GM12878 (cell line): ENCODE results near the gene UTS2. TPM values are rescaled to one million over a fixed set of nuclear protein-coding genes. Genes with fewer than 3 reads are reported as not detected.

Experiments
- ATAC-seq: fragments of 200-7000 bp; cut with Tn5 transposase; 3 replicates; pipeline ENCODE4 v1.9.1; 2020; ENCODE audit warnings: mild to moderate bottlenecking, moderate library complexity
- BruUV-seq: library from RNA; stranded (reverse); fragments of 400-500 nt; replicated peaks from 2 replicates; lab custom pipeline; 2021; lab: Mats Ljungman, UMichigan
- CTCF ChIA-PET: fragments of 300-600 bp; sonication (Branson Sonifier 250); formaldehyde crosslinking; extraction: SDS; loops from one replicate; lab custom pipeline; 2021; ENCODE audit warnings: inconsistent platforms; lab: Yijun Ruan, JAX
- POLR2A ChIA-PET: fragments of 350-600 bp; formaldehyde crosslinking; extraction: SDS; loops from one replicate; lab custom pipeline; 2021; ENCODE audit warnings: inconsistent platforms; lab: Charles Lee
- RAD21 ChIA-PET: fragments of 300-600 bp; sonication (Branson Sonifier 250); formaldehyde crosslinking; loops from one replicate; lab custom pipeline; 2023; ENCODE audit warnings: antibody characterized with exemption; ENCODE audit not compliant: unreplicated experiment; lab: Charles Lee
- SMC1A ChIA-PET: fragments of 300-600 bp; sonication (Branson Sonifier 250); formaldehyde crosslinking; loops from one replicate; lab custom pipeline; 2023; ENCODE audit not compliant: unreplicated experiment, uncharacterized antibody; lab: Charles Lee
- DNase-seq: peaks from one replicate; pipeline ENCODE4 v3.0.0-alpha.2; 2011; ENCODE audit warnings: low read depth, low spot score
- FAIRE-seq: peaks from 3 replicates; lab custom pipeline; 2011; peaks lifted over from hg19 to GRCh38; lab: Jason Lieb, UNC
- H2AFZ ChIP-seq: 2 replicates; pipeline ENCODE4 v1.6.0; 2011; ENCODE audit warnings: low read depth, low read length, control low read depth; ENCODE audit not compliant: control insufficient read depth
- H3K27ac ChIP-seq: 2 replicates; pipeline ENCODE4 v1.5.1; 2011; ENCODE audit warnings: control low read depth; ENCODE audit not compliant: control insufficient read depth, insufficient read depth
- H3K27me3 ChIP-seq, 2 experiments: replicated peaks in 1 of 2; 2 replicates each; pipeline versions ENCODE4 v1.6.0 to v1.6.1; 2011; ENCODE audit warnings: low read length in 1 of 2; ENCODE audit not compliant: control insufficient read depth in 2 of 2, insufficient read depth in 2 of 2
- H3K36me3 ChIP-seq, 2 experiments: 2 replicates each; pipeline ENCODE4 v1.5.1; 2011; ENCODE audit warnings: low read length in 1 of 2; ENCODE audit not compliant: control insufficient read depth in 2 of 2, insufficient read depth in 2 of 2
- H3K4me1 ChIP-seq: 2 replicates; pipeline ENCODE4 v1.6.1; 2011; ENCODE audit warnings: mild to moderate bottlenecking, low read length, moderate library complexity, mixed read lengths; ENCODE audit not compliant: control insufficient read depth, insufficient read depth
- H3K4me2 ChIP-seq: 2 replicates; pipeline ENCODE4 v1.6.0; 2011; ENCODE audit warnings: control low read depth; ENCODE audit not compliant: control insufficient read depth, insufficient read depth
- H3K4me3 ChIP-seq: fragments of 200-600 bp; sonication (generic); 2 replicates; pipeline ENCODE4 v1.5.1; 2016
- H3K79me2 ChIP-seq: 2 replicates; pipeline ENCODE4 v1.6.0; 2011; ENCODE audit warnings: low read length; ENCODE audit not compliant: control insufficient read depth, insufficient read depth
- H3K9ac ChIP-seq: 2 replicates; pipeline ENCODE4 v1.8.0; 2011; ENCODE audit warnings: low read length, control low read depth, mixed read lengths; ENCODE audit not compliant: control insufficient read depth, insufficient read depth
- H3K9me3 ChIP-seq: replicated peaks from 3 replicates; pipeline ENCODE4 v1.5.1; 2011; ENCODE audit warnings: mild to moderate bottlenecking, low read length; ENCODE audit not compliant: control insufficient read depth, insufficient read depth
- H4K20me1 ChIP-seq: 2 replicates; pipeline ENCODE4 v1.6.0; 2011; ENCODE audit not compliant: control insufficient read depth, insufficient read depth
- IKZF1 ChIP-seq: fragments of 450-650 bp; conservative IDR thresholded peaks from 2 replicates; pipeline ENCODE4 v1.6.1; 2017; ENCODE audit warnings: antibody characterized with exemption, mild to moderate bottlenecking
- TCF12 ChIP-seq: IDR thresholded peaks from 2 replicates; pipeline ENCODE4 v1.6.1; 2011; ENCODE audit warnings: low read depth, mild to moderate bottlenecking, low read length
- WGBS: methylation state at CpG from one replicate; pipeline ENCODE4 v1.1.6; 2016; ENCODE audit warnings: low lambda C conversion rate; ENCODE audit not compliant: insufficient replicate concordance, insufficient coverage; ENCODE audit errors: missing lambda C conversion rate; 5-methylcytosine and 5-hydroxymethylcytosine counted together
- in situ Hi-C: fragments of 300-500 bp; cut with MboI; formaldehyde crosslinking; loops from 9 replicates; pipeline ENCODE4 v1.14.3; 2018; ENCODE audit warnings: mixed read lengths
- intact Hi-C: fragments of 100-400 bp; cut with micrococcal nuclease; formaldehyde crosslinking; loops from one replicate; pipeline ENCODE4 v1.14.2; 2022; ENCODE audit not compliant: unreplicated experiment
- polyA plus RNA-seq, 11 experiments: library from polyadenylated mRNA; depleted of rRNA in 4 of 11; unstranded in 6 of 11; stranded (reverse) in 5 of 11; fragments of >200 nt; fragmentation: Nextera tagmentation in 4 of 11; fragmentation: Illumina TruSeq in 1 of 11; extraction: Ambion mirVana in 4 of 11; extraction: Trizol in 1 of 11; gene quantifications; 1 replicate in 1 of 11; 2 replicates in 10 of 11; pipeline versions ENCODE4 v1.2.1 to v1.2.3, GENCODE V29; 2011 to 2016; ENCODE audit warnings: inconsistent platforms in 2 of 11, missing spikeins in 2 of 11, low read depth in 1 of 11
- total RNA-seq, 4 experiments: library from RNA; depleted of rRNA in 3 of 4; stranded (reverse); fragments of >200 nt in 3 of 4; fragmentation: Illumina TruSeq in 1 of 4; extraction: Trizol in 1 of 4; gene quantifications; 2 replicates each; pipeline versions ENCODE4 v1.2.1 to v1.2.3, GENCODE V29; 2013 to 2021
- TF ChIP-seq, protein P1 (sequence below): fragments of 450-650 bp; conservative IDR thresholded peaks from 2 replicates; pipeline ENCODE4 v1.6.1; 2017; ENCODE audit warnings: mild to moderate bottlenecking, moderate library complexity
- TF ChIP-seq, protein P2 (sequence below): fragments of 450-650 bp; IDR thresholded peaks from 2 replicates; pipeline ENCODE4 v1.6.1; 2018; ENCODE audit warnings: borderline replicate concordance, mild to moderate bottlenecking; ENCODE audit not compliant: partially characterized antibody

UTS2 gene
- total and polyA plus RNA-seq, 10 of the 15 experiments (the other 5 are each of a cell fraction or from before 2014, with no cell fraction given) = not detected

DNA sequence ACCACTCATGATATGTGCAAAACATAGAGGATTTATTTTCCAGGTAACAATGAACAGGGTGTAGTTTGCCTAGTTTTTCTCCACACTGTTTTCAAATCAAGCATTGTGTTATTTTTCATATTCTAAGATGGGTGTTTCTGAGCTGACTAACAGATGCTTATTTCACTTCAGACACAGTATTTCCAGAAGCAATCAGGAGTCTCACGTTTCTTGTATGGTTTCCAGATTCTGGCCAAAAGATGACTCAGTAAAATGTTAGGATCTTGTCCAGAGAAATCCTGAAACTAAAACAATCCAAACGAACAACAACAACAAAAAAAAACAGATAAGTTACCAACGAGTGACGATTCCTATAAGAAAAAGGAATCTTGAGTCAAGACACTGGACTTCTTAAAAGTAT lies 5.3 kb downstream of the UTS2 start:
- intact Hi-C loops (no loop called here), in situ Hi-C loops (no loop called here)
- TF ChIP-seq, protein P1, sequence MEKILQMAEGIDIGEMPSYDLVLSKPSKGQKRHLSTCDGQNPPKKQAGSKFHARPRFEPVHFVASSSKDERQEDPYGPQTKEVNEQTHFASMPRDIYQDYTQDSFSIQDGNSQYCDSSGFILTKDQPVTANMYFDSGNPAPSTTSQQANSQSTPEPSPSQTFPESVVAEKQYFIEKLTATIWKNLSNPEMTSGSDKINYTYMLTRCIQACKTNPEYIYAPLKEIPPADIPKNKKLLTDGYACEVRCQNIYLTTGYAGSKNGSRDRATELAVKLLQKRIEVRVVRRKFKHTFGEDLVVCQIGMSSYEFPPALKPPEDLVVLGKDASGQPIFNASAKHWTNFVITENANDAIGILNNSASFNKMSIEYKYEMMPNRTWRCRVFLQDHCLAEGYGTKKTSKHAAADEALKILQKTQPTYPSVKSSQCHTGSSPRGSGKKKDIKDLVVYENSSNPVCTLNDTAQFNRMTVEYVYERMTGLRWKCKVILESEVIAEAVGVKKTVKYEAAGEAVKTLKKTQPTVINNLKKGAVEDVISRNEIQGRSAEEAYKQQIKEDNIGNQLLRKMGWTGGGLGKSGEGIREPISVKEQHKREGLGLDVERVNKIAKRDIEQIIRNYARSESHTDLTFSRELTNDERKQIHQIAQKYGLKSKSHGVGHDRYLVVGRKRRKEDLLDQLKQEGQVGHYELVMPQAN = no peak
- TF ChIP-seq TCF12 = no peak
- no peak for TF ChIP-seq IKZF1
- TF ChIP-seq, protein P2, sequence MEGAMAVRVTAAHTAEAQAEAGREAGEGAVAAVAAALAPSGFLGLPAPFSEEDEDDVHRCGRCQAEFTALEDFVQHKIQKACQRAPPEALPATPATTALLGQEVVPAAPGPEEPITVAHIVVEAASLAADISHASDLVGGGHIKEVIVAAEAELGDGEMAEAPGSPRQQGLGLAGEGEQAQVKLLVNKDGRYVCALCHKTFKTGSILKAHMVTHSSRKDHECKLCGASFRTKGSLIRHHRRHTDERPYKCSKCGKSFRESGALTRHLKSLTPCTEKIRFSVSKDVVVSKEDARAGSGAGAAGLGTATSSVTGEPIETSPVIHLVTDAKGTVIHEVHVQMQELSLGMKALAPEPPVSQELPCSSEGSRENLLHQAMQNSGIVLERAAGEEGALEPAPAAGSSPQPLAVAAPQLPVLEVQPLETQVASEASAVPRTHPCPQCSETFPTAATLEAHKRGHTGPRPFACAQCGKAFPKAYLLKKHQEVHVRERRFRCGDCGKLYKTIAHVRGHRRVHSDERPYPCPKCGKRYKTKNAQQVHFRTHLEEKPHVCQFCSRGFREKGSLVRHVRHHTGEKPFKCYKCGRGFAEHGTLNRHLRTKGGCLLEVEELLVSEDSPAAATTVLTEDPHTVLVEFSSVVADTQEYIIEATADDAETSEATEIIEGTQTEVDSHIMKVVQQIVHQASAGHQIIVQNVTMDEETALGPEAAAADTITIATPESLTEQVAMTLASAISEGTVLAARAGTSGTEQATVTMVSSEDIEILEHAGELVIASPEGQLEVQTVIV = no peak
- H3K9me3 ChIP-seq = no peaks in the 10 kb centered on the region
- no TSS peak for BruUV-seq
- ChIA-PET RAD21 (no interaction called here), CTCF (no interaction called here), SMC1A (no interaction called here), POLR2A (no interaction called here)
- no peaks in the 10 kb centered on the region for H3K79me2 ChIP-seq
- no peak overlapping the region for H3K4me2 ChIP-seq
- FAIRE-seq (no peak), ATAC-seq (no peak), DNase-seq (no peak)
- no peaks in the 10 kb centered on the region for H3K36me3 ChIP-seq
- WGBS = 11% methylated on average over 4 of the region's 4 CpGs
- no peak overlapping the region for H3K9ac ChIP-seq
- no peak overlapping the region for H3K4me3 ChIP-seq
- no peaks in the 10 kb centered on the region for H3K4me1 ChIP-seq
- H3K27me3 ChIP-seq = peaks cover 1 to 3% of the 10 kb centered on the region in 2 experiments; a peak in 3 of 4 replicates
- H4K20me1 ChIP-seq = no peaks in the 10 kb centered on the region
- no peak overlapping the region for H2AFZ ChIP-seq
- no peak overlapping the region for H3K27ac ChIP-seq
